Measurements from ENCODE around the gene TAGLN2. TPM values are rescaled to one million over a fixed set of nuclear protein-coding genes. Genes with fewer than 3 reads are reported as not detected.

Gene TAGLN2
- total and polyA plus RNA-seq, 4 donors: 483 to 788 (median 749) TPM

DNA sequence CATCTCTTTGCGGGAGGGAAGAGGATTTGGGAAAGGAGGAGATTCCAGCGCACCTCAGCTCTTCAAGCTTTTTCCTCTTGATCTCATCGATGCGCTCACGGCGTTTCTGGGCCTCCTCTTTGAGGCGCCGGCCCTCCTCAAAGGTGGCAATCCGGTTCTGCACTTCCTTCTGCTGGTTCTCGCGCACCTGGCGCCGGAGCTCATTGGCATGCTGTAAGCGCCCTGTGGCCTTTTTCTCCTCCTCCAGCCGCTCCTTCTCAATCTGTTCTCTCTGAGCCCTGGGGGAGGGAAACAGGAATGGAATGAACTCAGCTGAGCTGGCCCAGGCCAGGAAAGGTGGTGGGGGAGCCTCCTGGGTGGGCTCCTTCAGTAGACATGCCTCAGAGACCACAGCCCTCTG is 52.4 kb downstream of the TAGLN2 start:
- Histone ChIP-seq H3K4me1 (ENCODE audit: control insufficient read depth in 5 of 5, insufficient read depth in 5 of 5, low read length in 5 of 5) (peaks cover 0 to 3% (median 0%) of the 10 kb centered on the region in 5 donors), H3K9ac (ENCODE audit: insufficient read depth in 1 of 2, low read length in 2 of 2) (no peak overlapping the region), H3K27me3 (ENCODE audit: control insufficient read depth in 3 of 3, insufficient read depth in 3 of 3, low read length in 2 of 3) (no peaks in the 10 kb centered on the region), H3K4me3 (no peak overlapping the region), H3K36me3 (ENCODE audit: control insufficient read depth in 4 of 4, insufficient read depth in 4 of 4, low read length in 4 of 4) (no peaks in the 10 kb centered on the region), H3K9me3 (ENCODE audit: control insufficient read depth in 4 of 4, insufficient read depth in 3 of 4, low read length in 3 of 4) (no peaks in the 10 kb centered on the region), H3K27ac (ENCODE audit: low read depth in 1 of 2, low read length in 1 of 2) (no peak overlapping the region)
- TF ChIP-seq, protein P1, sequence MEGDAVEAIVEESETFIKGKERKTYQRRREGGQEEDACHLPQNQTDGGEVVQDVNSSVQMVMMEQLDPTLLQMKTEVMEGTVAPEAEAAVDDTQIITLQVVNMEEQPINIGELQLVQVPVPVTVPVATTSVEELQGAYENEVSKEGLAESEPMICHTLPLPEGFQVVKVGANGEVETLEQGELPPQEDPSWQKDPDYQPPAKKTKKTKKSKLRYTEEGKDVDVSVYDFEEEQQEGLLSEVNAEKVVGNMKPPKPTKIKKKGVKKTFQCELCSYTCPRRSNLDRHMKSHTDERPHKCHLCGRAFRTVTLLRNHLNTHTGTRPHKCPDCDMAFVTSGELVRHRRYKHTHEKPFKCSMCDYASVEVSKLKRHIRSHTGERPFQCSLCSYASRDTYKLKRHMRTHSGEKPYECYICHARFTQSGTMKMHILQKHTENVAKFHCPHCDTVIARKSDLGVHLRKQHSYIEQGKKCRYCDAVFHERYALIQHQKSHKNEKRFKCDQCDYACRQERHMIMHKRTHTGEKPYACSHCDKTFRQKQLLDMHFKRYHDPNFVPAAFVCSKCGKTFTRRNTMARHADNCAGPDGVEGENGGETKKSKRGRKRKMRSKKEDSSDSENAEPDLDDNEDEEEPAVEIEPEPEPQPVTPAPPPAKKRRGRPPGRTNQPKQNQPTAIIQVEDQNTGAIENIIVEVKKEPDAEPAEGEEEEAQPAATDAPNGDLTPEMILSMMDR (IDR thresholded peaks at IDR 0.05; ENCODE audit: control extremely low read depth, extremely low read depth): no peak
- no peak for DNase-seq
- no peak for ATAC-seq (ENCODE audit: insufficient read depth, low FRiP score)
- WGBS, 2 donors: 86 to 91% methylated on average over 15 of the region's 15 CpGs

DNA sequence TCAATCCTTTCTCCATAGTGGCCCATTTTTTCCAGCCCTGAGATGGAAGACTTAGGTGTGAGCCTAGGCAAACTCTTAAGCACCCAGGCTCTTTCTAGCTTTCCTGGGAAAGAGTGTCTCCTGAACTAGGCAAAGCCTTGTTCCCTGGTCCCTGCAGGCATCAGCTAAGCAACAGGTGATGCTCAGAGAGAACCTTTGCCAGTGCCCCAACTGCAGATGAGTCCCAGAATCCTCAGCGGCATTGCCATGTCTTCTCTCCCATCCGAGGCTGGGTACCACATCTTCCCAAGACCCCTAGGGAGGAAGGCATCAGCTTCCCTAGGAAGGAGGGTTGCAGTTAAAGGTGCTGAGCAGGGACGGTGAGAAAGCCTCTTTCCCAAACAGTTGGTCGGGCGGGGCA is 54.6 kb downstream of the TAGLN2 start:
- ATAC-seq (ENCODE audit: insufficient read depth, low FRiP score): no peak
- Histone ChIP-seq H3K9ac (ENCODE audit: insufficient read depth in 1 of 2, low read length in 2 of 2) (no peak overlapping the region), H3K27ac (ENCODE audit: low read depth in 1 of 2, low read length in 1 of 2) (no peak overlapping the region), H3K4me3 (no peak overlapping the region), H3K36me3 (ENCODE audit: control insufficient read depth in 4 of 4, insufficient read depth in 4 of 4, low read length in 4 of 4) (no peaks in the 10 kb centered on the region), H3K9me3 (ENCODE audit: control insufficient read depth in 4 of 4, insufficient read depth in 3 of 4, low read length in 3 of 4) (no peaks in the 10 kb centered on the region), H3K4me1 (ENCODE audit: control insufficient read depth in 5 of 5, insufficient read depth in 5 of 5, low read length in 5 of 5) (peaks cover 0 to 4% (median 0%) of the 10 kb centered on the region in 5 donors), H3K27me3 (ENCODE audit: control insufficient read depth in 3 of 3, insufficient read depth in 3 of 3, low read length in 2 of 3) (no peaks in the 10 kb centered on the region)
- TF ChIP-seq, protein P1 (IDR thresholded peaks at IDR 0.05; ENCODE audit: control extremely low read depth, extremely low read depth): no peak
- no peak for DNase-seq
- WGBS, 2 donors: 89 to 96% methylated on average over 5 of the region's 5 CpGs

DNA sequence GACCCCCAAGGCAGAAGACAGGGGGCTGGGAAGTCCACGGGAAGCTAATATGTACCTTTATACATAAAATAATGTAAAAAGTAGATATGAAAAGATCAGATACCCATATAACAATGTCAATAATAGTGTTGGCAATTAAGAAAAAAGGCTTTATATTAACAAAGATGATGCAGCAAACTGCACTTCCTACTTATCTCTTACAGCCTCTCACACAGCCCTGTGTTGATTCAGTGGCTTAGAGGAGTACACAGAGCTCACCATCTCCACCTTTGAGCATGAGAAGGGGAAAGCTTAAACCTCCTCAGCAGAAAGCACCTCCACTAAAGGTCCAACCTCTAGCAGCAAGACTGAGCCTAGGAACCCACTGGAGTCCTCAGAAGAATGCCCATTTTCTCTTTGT is 55.7 kb downstream of the TAGLN2 start:
- DNase-seq (no peak), ATAC-seq (ENCODE audit: insufficient read depth, low FRiP score) (no peak)
- 69 to 86% methylated on average over 1 of the region's 1 CpG for WGBS, 2 donors
- no peak overlapping the region for H3K9ac ChIP-seq (ENCODE audit: insufficient read depth in 1 of 2, low read length in 2 of 2)
- no peaks in the 10 kb centered on the region for H3K36me3 ChIP-seq (ENCODE audit: control insufficient read depth in 4 of 4, insufficient read depth in 4 of 4, low read length in 4 of 4)
- H3K9me3 ChIP-seq (ENCODE audit: control insufficient read depth in 4 of 4, insufficient read depth in 3 of 4, low read length in 3 of 4): no peaks in the 10 kb centered on the region
- TF ChIP-seq, protein P1 (IDR thresholded peaks at IDR 0.05; ENCODE audit: control extremely low read depth, extremely low read depth): no peak
- H3K4me3 ChIP-seq: no peak overlapping the region
- no peaks in the 10 kb centered on the region for H3K27me3 ChIP-seq (ENCODE audit: control insufficient read depth in 3 of 3, insufficient read depth in 3 of 3, low read length in 2 of 3)
- peaks cover 0 to 4% (median 0%) of the 10 kb centered on the region in 5 donors for H3K4me1 ChIP-seq (ENCODE audit: control insufficient read depth in 5 of 5, insufficient read depth in 5 of 5, low read length in 5 of 5)
- H3K27ac ChIP-seq (ENCODE audit: low read depth in 1 of 2, low read length in 1 of 2): no peak overlapping the region

DNA sequence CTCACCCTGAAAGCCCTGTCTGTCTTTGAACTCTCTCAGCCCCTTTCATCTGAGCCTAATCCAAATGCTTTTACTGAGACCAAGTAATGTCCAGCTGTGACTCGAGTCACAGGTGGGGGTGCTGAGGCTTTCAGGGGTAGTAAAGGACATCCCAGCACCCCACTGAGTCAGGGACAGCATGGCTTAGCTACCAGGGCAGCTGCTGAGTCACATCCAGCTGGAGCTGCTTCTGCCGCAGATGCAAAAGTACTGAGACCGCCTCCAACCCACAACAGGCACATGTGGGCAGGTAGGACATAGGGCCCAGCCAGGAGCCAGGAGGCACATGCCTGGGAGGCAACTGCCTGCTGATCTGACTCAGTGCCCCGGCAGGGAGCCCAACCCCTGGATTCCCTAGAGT is 56.1 kb downstream of the TAGLN2 start:
- Histone ChIP-seq H3K4me1 (ENCODE audit: control insufficient read depth in 5 of 5, insufficient read depth in 5 of 5, low read length in 5 of 5) (peaks cover 0 to 4% (median 0%) of the 10 kb centered on the region in 5 donors), H3K27me3 (ENCODE audit: control insufficient read depth in 3 of 3, insufficient read depth in 3 of 3, low read length in 2 of 3) (no peaks in the 10 kb centered on the region), H3K9ac (ENCODE audit: insufficient read depth in 1 of 2, low read length in 2 of 2) (no peak overlapping the region), H3K36me3 (ENCODE audit: control insufficient read depth in 4 of 4, insufficient read depth in 4 of 4, low read length in 4 of 4) (no peaks in the 10 kb centered on the region), H3K9me3 (ENCODE audit: control insufficient read depth in 4 of 4, insufficient read depth in 3 of 4, low read length in 3 of 4) (no peaks in the 10 kb centered on the region), H3K27ac (ENCODE audit: low read depth in 1 of 2, low read length in 1 of 2) (no peak overlapping the region), H3K4me3 (no peak overlapping the region)
- DNase-seq: no peak
- ATAC-seq (ENCODE audit: insufficient read depth, low FRiP score): no peak
- TF ChIP-seq, protein P1 (IDR thresholded peaks at IDR 0.05; ENCODE audit: control extremely low read depth, extremely low read depth): no peak
- 29 to 57% methylated on average over 4 of the region's 4 CpGs for WGBS, 2 donors
